Chondrocyte (in vitro differentiated cells): ENCODE measurements around the gene TBXAS1. TPM values are rescaled to one million over a fixed set of nuclear protein-coding genes. Genes with fewer than 3 reads are reported as not detected.

Experiments used
- DNase-seq: peaks from one replicate; pipeline ENCODE4 v3.0.0; 2021; ENCODE audit warnings: mixed read lengths, low spot score
- H3K27ac Mint-ChIP-seq: one replicate; pipeline ENCODE4 v1.8.0; 2021; ENCODE audit warnings: mild to moderate bottlenecking, moderate library complexity, mixed read lengths; ENCODE audit not compliant: unreplicated experiment
- H3K27me3 Mint-ChIP-seq: 2 replicates; pipeline ENCODE4 v1.8.0; 2021; ENCODE audit warnings: low read depth, mixed read lengths
- H3K36me3 Mint-ChIP-seq: 2 replicates; pipeline ENCODE4 v1.8.0; 2021; ENCODE audit warnings: low read depth, mixed read lengths
- H3K4me1 Mint-ChIP-seq: 2 replicates; pipeline ENCODE4 v1.8.0; 2021; ENCODE audit warnings: low read depth, mild to moderate bottlenecking, mixed read lengths
- H3K4me3 Mint-ChIP-seq: one replicate; pipeline ENCODE4 v1.8.0; 2021; ENCODE audit warnings: mild to moderate bottlenecking, moderate library complexity, mixed read lengths; ENCODE audit not compliant: unreplicated experiment
- H3K9me3 Mint-ChIP-seq: 2 replicates; pipeline ENCODE4 v1.8.0; 2021; ENCODE audit warnings: low read depth, mixed read lengths
- CTCF ChIP-seq: fragments of 200-600 bp; sonication (generic); IDR thresholded peaks from 2 replicates; pipeline ENCODE4 v1.5.0; 2021; ENCODE audit warnings: antibody characterized with exemption, mild to moderate bottlenecking, moderate library complexity
- total RNA-seq: library from RNA; stranded (reverse); gene quantifications from 3 replicates; pipeline ENCODE4 v1.2.1, GENCODE V29; 2021

TBXAS1 gene
- total RNA-seq, 1 donor from 2014 or later, result 2.4 TPM

- DNase-seq, result no peak
- no peaks in the 10 kb centered on the region for H3K36me3 Mint-ChIP-seq
- TF ChIP-seq CTCF, result no peak
- no peak overlapping the region for H3K4me3 Mint-ChIP-seq
- no peak overlapping the region for H3K27ac Mint-ChIP-seq
- no peaks in the 10 kb centered on the region for H3K9me3 Mint-ChIP-seq
- H3K27me3 Mint-ChIP-seq, result no peaks in the 10 kb centered on the region
- peaks cover 9% of the 10 kb centered on the region for H3K4me1 Mint-ChIP-seq
Observed at GRCh38 chr7:139876622-139877283, 47.7 kb downstream of the TBXAS1 start.

DNA sequence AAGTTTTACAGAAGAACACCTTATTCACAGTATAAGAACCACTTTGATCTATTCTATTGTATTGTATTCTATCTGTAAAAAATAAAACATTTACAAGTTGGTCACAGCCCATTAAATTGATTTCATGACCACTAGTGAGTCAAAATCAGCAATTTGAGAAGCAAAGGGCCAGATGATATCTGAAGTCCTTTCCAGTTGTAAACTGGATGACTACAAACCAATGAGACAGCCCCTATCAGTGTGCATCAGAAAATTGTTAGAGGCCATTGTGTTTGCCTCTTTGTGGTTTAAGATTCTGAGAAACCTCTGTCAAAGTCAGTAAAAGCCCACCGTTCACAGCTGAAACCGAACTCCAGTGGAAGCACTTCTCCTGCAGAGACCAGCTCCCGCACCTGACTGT lies 54.8 kb downstream of the TBXAS1 start:
- TF ChIP-seq CTCF, result no peak
- Mint-ChIP-seq H3K27me3 (peaks cover 2% of the 10 kb centered on the region), H3K36me3 (peaks cover 3% of the 10 kb centered on the region), H3K4me3 (no peak overlapping the region), H3K9me3 (no peaks in the 10 kb centered on the region), H3K27ac (no peak overlapping the region), H3K4me1 (no peaks in the 10 kb centered on the region)
- DNase-seq, result no peak

DNA sequence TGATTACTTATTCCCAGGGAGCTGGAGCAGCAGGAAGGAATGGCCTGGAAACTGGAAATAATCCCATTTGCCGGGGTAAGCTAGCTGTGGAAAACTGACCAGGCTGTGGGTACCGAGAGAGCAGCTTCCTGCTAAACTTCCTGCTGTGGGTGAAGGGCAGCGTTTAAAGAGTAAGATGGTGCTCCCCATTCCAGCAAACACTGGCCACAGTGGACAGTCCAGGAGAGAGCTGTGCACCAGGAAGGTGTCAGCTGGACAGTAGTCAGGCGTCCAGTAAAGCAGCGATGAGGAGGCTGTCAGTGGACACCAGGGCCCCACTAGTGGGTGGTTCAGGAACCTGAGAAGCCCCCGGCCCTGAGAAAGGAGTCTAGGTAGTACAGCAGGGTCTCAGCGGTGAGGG lies 55.4 kb downstream of the TBXAS1 start:
- no peaks in the 10 kb centered on the region for H3K4me1 Mint-ChIP-seq
- no peak overlapping the region for H3K4me3 Mint-ChIP-seq
- no peak for DNase-seq
- no peak for TF ChIP-seq CTCF
- H3K27me3 Mint-ChIP-seq, result peaks cover 2% of the 10 kb centered on the region
- H3K9me3 Mint-ChIP-seq, result no peaks in the 10 kb centered on the region
- H3K27ac Mint-ChIP-seq, result no peak overlapping the region
- peaks cover 3% of the 10 kb centered on the region for H3K36me3 Mint-ChIP-seq

GRCh38 chr7:139885511-139885910 lies 56.4 kb downstream of the TBXAS1 start:
- DNase-seq, result no peak
- Mint-ChIP-seq H3K4me3 (no peak overlapping the region), H3K36me3 (peaks cover 3% of the 10 kb centered on the region), H3K27ac (no peak overlapping the region), H3K4me1 (no peaks in the 10 kb centered on the region), H3K9me3 (no peaks in the 10 kb centered on the region), H3K27me3 (peaks cover 2% of the 10 kb centered on the region)
- TF ChIP-seq CTCF, result no peak

- peaks cover 2% of the 10 kb centered on the region for H3K27me3 Mint-ChIP-seq
- no peak for TF ChIP-seq CTCF
- no peaks in the 10 kb centered on the region for H3K9me3 Mint-ChIP-seq
- no peak overlapping the region for H3K4me3 Mint-ChIP-seq
- DNase-seq, result no peak
- no peak overlapping the region for H3K27ac Mint-ChIP-seq
- no peaks in the 10 kb centered on the region for H3K4me1 Mint-ChIP-seq
- peaks cover 3% of the 10 kb centered on the region for H3K36me3 Mint-ChIP-seq
Observed at GRCh38 chr7:139886206-139886605, 57.1 kb downstream of the TBXAS1 start.
